Neuron (in vitro differentiated cells): ENCODE data around the gene MTARC1.

Experiments used
- H2AFZ ChIP-seq: one replicate; pipeline ENCODE4 v1.6.1; 2013; ENCODE audit warnings: low read depth, mild to moderate bottlenecking, inconsistent platforms, low read length, moderate library complexity
- H3K27me3 ChIP-seq: one replicate; pipeline ENCODE4 v1.6.1; 2013; ENCODE audit warnings: low read length; ENCODE audit not compliant: insufficient read depth
- H3K36me3 ChIP-seq: one replicate; pipeline ENCODE4 v1.6.1; 2013; ENCODE audit warnings: low read length; ENCODE audit not compliant: insufficient read depth
- H3K4me1 ChIP-seq: one replicate; pipeline ENCODE4 v1.6.1; 2013; ENCODE audit warnings: low read length; ENCODE audit not compliant: insufficient read depth
- H3K4me3 ChIP-seq: 2 replicates; pipeline ENCODE4 v1.5.1; 2013; ENCODE audit warnings: mild to moderate bottlenecking, low read length, moderate library complexity
- H3K9me3 ChIP-seq: one replicate; pipeline ENCODE4 v1.6.1; 2013; ENCODE audit warnings: low read length

MTARC1 gene

DNA sequence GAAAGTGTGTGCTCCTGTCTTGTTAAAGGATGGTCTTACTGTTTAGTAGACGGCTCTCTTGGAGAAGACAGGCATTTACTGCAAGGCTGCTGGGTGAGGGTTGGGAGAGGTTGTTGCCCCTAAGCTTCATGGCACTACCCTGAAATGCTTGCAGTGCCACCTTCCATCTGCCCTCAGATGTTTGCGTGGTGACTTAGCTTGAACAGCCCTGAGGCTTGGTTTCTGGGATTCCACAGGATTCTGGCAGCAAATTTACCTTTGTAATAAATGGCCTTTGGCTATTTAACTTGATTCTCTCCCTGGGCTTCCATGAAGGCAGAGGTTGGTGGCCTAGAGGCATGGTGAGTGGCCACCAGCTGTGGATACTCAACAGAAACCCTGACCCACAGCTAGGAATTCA is 11.6 kb downstream of the MTARC1 start:
- no peaks in the 10 kb centered on the region for H3K4me1 ChIP-seq
- H3K27me3 ChIP-seq = no peaks in the 10 kb centered on the region
- H3K36me3 ChIP-seq = peaks cover 2% of the 10 kb centered on the region
- H3K4me3 ChIP-seq = no peak overlapping the region
- no peaks in the 10 kb centered on the region for H3K9me3 ChIP-seq
- no peak overlapping the region for H2AFZ ChIP-seq

DNA sequence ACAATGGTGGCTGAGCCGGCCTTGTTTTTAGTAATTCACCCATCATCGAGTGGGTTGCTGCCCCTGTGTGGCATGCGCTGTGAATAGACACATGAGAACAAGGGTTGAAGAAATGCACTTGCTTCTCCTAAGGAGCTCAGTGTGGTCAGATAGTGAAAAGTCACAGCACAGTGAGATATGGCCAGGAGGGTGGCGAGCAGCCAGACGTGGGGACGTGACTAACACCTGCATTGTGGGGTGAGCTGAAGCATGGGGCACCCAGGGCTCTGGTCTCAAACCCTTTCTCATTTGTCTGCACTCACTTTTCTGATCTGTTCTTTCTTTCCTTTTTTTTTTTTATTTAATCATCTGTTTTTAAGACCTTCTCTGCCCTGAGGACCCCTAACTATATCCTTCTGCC is 13.5 kb downstream of the MTARC1 start:
- Histone ChIP-seq H3K4me1 (no peaks in the 10 kb centered on the region), H3K9me3 (no peaks in the 10 kb centered on the region), H3K36me3 (peaks cover 2% of the 10 kb centered on the region), H3K4me3 (no peak overlapping the region), H3K27me3 (no peaks in the 10 kb centered on the region), H2AFZ (no peak overlapping the region)

DNA sequence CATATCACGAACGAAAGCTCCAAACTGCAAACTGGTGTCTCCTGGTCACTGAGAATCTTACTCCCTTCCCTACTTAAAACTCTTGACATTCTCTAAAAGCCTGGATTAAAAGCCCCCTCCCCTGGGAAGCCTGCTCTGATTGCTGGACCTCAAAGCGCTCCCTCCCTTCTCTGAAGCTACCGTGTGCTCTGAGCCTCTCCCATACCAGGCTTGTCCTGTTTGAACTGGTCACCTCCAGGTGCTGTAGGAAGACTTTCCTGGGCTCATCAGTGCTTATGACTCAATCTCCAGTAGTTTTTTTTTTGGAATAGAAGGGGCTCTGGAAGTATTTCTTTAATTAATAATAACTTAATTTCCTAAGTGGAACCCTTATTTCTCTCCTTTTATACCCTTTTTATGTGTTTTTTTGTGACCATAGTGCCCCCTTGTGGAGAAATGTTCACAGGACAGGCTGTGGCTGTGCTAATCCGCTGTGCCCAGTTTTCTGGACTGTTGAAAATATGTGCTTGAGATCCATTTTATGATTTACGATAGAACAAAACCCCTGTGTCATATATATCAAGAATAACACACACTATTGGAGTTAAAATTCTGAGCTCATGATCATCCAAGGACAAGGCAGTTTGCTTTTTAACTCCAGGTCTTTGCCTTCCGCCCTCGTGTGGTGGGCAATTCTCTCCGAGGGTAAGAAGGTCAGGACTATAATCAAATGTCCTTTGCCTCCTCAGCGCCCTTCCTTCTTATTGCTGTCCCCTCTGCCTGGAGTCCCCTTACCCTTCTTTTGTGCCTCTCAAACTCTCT is 16.9 kb downstream of the MTARC1 start:
- no peak overlapping the region for H3K4me3 ChIP-seq
- no peaks in the 10 kb centered on the region for H3K4me1 ChIP-seq
- no peaks in the 10 kb centered on the region for H3K9me3 ChIP-seq
- H3K36me3 ChIP-seq = peaks cover 2% of the 10 kb centered on the region
- H2AFZ ChIP-seq = no peak overlapping the region
- H3K27me3 ChIP-seq = no peaks in the 10 kb centered on the region

DNA sequence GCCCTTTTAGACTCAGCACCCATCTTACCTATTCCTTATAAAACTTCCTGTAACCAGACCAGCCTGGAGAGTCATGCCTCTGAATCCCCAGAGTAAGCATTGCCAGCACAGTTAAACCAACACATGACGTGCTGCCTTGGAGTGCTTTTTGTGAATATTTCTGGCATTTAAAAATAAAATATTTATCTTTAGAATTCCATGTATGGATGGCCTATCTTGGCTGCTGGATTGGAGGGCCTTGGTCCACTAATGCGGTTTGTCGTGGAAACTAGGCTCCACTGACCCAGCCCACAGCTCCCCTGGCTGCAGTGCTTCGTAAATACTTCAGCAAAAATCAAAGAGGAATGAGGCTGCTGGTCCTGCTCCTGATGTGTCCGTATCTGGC is 17.5 kb downstream of the MTARC1 start:
- Histone ChIP-seq H3K4me3 (no peak overlapping the region), H3K4me1 (no peaks in the 10 kb centered on the region), H3K36me3 (peaks cover 2% of the 10 kb centered on the region), H3K27me3 (no peaks in the 10 kb centered on the region), H2AFZ (no peak overlapping the region), H3K9me3 (no peaks in the 10 kb centered on the region)

DNA sequence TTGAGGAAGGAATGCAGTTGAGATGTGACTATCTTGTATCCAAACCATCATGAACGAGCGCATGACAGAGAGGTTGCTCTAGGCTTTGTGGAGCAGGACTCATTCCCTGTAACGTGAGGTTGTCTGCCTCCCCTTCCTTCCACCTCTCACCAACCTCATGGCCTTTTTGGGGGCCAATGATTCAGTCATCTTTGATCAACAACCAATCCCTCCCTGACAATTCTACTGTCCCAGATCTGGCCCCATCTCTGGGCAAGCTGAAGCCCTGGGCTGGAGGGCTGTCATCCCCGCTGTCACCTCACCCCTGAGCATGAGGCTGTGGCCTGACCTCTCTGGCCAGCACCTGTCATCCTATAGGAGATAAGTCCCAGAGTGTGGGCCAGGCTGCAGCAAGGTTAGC is 19.7 kb downstream of the MTARC1 start:
- Histone ChIP-seq H3K9me3 (no peaks in the 10 kb centered on the region), H2AFZ (no peak overlapping the region), H3K36me3 (peaks cover 2% of the 10 kb centered on the region), H3K4me1 (no peaks in the 10 kb centered on the region), H3K27me3 (no peaks in the 10 kb centered on the region), H3K4me3 (no peak overlapping the region)

DNA sequence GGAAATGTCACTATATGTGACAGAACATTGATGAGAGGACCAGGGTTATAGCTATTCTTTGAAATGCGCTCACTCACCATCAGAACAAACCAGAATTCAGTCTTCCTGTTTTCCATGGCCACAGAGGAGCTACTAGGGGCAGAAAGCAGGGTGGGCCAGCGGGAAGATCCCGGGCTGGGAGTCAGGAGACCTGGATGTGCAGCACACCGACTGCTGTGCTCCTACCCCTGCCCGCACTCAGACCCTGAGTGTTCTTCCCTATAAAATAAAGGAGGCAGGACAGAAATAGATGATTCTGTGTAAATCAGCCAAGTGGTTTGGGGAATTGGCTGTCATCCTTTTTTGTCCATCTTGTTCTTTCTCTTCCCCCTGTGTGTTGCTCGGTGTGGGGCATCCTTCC is 21.0 kb downstream of the MTARC1 start:
- no peaks in the 10 kb centered on the region for H3K9me3 ChIP-seq
- no peaks in the 10 kb centered on the region for H3K4me1 ChIP-seq
- no peaks in the 10 kb centered on the region for H3K27me3 ChIP-seq
- no peak overlapping the region for H3K4me3 ChIP-seq
- no peaks in the 10 kb centered on the region for H3K36me3 ChIP-seq
- no peak overlapping the region for H2AFZ ChIP-seq

DNA sequence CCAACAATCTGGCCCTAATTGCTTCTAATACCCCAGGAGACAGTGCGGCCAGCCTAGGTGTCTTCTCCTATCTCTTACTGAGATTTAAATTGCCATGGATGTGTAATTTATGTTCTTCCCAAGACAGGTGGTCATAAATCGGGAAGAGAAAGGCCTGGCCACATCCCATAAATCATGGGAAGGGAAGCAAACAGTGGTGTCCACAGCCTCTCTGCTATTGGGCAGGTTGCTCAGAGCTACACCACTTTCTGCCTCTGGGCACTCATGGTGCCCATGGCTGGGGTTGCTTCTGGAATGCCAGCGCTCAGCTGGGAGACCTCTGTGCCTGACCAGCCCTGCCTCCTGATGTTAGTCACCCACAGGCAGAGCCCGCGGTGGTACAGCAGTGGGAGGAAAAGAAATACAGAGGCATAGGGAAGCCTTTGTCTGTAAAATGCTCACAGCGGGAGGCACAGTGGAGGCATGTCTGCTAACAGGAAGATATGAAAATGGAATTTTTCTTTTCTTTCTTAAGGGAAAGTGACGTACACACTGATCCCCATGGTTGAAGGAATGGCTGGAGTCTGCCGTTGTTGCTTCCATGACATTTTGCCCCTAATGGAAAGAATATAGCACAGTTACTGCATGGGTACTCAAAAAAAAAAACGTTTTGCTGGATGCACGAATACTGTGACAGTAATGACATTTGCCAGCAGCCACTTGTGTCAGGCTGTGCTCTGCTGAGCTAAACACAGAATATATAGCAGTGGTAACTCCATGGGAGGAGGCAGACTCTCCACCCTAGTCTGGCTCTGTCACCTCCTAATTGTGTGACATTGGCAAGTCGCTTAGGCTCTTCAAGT is 21.9 kb downstream of the MTARC1 start:
- H3K27me3 ChIP-seq = no peaks in the 10 kb centered on the region
- no peak overlapping the region for H2AFZ ChIP-seq
- no peaks in the 10 kb centered on the region for H3K9me3 ChIP-seq
- no peaks in the 10 kb centered on the region for H3K4me1 ChIP-seq
- no peak overlapping the region for H3K4me3 ChIP-seq
- H3K36me3 ChIP-seq = no peaks in the 10 kb centered on the region

DNA sequence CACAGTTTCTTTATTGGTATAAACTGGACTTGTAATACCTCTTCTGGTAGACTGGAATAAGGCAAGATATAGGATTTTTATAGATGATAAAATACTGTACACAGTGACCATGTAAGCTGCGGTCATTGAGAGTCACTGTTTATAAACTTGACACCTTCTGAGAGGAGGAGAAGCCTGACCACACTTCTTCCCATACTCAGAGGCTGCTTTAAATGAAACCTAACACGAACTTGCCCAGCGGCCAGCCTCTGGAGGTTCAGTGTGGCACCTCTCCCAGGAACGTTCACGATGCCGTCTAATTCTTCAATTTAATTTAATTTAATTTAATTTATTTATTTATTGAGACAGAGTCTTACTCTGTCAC is 22.5 kb downstream of the MTARC1 start:
- no peaks in the 10 kb centered on the region for H3K9me3 ChIP-seq
- no peaks in the 10 kb centered on the region for H3K36me3 ChIP-seq
- H3K4me1 ChIP-seq = no peaks in the 10 kb centered on the region
- no peak overlapping the region for H3K4me3 ChIP-seq
- H2AFZ ChIP-seq = no peak overlapping the region
- H3K27me3 ChIP-seq = no peaks in the 10 kb centered on the region

DNA sequence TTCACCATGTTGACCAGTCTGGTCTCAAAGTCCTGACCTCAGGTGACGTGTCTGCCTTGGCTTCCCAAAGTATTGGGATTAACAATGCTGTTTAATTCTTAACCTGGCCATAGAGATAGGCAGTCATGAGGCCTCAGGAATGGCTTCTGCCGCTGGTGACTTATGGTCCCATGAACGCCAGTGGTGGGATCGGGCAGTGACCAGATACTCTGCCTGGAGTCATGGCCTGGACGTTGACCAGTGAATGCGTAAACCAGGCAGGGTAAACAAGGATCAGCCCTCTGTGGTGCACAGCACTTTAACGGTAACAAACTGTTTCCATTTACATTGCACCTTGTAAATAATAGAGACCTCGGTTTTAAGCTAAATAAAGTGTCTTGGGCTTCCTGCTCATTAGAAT is 23.0 kb downstream of the MTARC1 start:
- Histone ChIP-seq H3K9me3 (no peaks in the 10 kb centered on the region), H3K27me3 (no peaks in the 10 kb centered on the region), H2AFZ (no peak overlapping the region), H3K4me3 (no peak overlapping the region), H3K36me3 (no peaks in the 10 kb centered on the region), H3K4me1 (no peaks in the 10 kb centered on the region)

DNA sequence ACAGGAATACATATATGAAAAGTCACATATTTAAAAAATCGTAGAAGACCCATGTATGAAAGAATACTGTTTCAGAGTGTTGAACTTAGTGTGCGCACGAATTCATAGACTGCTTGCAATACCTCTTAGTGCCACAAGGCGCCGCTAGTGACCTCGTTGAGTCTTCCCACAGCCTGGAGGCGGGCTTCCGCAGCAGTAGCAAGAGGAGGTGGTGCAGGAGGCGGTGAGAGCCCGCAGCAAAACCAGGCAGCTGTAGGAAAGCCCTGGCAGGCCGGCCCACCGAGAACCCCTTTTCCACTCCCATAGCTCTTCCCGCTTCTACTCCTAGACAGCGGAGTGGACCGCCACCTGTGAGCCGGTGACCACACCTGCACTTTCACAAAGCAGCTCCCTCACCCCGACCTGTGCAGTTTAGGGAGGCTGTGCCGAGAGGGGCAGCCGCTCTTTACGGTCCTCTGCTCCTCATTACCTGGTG is 23.5 kb downstream of the MTARC1 start:
- H3K4me1 ChIP-seq = no peaks in the 10 kb centered on the region
- H3K27me3 ChIP-seq = no peaks in the 10 kb centered on the region
- H3K4me3 ChIP-seq = peak overlapping the region; percentile 21
- no peaks in the 10 kb centered on the region for H3K9me3 ChIP-seq
- no peaks in the 10 kb centered on the region for H3K36me3 ChIP-seq
- H2AFZ ChIP-seq = no peak overlapping the region

DNA sequence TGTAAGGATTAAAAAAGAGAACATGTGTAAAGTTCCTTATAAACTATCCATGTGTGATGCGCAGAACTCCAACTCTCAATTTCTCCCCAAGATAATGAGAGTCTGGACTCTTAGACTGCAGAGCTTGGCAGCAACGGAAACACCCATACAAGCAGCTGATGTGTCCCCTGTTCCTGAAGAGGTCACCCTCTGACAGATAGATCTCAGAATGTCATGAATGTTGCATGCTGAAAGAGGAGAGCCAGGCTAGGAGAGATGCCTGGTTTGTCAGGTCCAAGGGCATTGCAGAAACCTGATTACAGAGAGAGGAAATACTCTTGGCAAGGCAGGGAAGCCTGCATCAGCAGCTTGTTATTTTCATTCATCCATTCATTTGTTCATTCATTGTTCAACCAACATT is 24.2 kb downstream of the MTARC1 start:
- Histone ChIP-seq H3K4me1 (no peaks in the 10 kb centered on the region), H2AFZ (no peak overlapping the region), H3K4me3 (no peak overlapping the region), H3K27me3 (no peaks in the 10 kb centered on the region), H3K36me3 (no peaks in the 10 kb centered on the region), H3K9me3 (no peaks in the 10 kb centered on the region)

DNA sequence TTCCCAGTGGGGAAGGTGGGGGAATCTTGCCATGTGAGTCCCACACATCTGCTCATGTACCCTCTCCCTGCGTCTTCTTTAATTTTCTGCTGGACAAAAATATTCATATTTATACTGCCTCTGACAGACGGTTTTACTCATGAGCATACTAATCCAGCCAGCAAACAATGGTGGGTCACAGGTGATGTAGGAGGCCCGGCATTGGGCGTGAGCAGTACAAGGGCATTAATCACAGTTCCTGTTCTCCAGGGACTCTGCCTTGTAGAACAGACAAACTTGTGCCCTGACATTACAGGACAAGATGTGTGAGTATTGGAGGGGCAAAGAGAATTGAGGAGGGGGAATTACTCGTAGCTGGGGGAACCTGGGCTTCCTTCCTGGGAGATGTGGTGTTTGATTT is 25.0 kb downstream of the MTARC1 start:
- H3K9me3 ChIP-seq = no peaks in the 10 kb centered on the region
- H3K4me3 ChIP-seq = no peak overlapping the region
- no peaks in the 10 kb centered on the region for H3K36me3 ChIP-seq
- no peak overlapping the region for H2AFZ ChIP-seq
- no peaks in the 10 kb centered on the region for H3K27me3 ChIP-seq
- no peaks in the 10 kb centered on the region for H3K4me1 ChIP-seq

DNA sequence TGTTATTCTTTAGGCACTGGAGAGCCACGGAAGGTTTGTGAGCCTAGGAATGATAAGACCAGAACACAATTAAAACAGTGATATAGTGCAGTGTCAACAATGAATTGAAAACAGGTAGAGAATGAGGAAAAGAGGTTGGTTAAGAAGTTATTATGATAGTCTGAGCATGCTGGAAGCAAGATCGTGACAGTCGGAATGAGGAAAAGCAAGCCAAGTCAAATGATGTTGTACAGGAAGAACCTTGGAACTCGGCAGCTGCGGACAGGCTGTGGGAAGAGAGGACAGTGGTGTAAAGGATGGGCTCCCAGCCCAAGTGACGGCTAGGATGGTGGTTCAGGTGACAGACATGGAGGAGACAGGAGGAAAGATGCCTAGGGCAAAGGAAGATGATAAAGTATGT is 25.6 kb downstream of the MTARC1 start:
- Histone ChIP-seq H3K36me3 (no peaks in the 10 kb centered on the region), H3K4me3 (no peak overlapping the region), H3K27me3 (no peaks in the 10 kb centered on the region), H3K4me1 (no peaks in the 10 kb centered on the region), H3K9me3 (no peaks in the 10 kb centered on the region), H2AFZ (no peak overlapping the region)
